Measurements from ENCODE around the gene HYAL2.

Gene HYAL2

GRCh38 chr3:50324351-50325112, 2.0 kb upstream of the HYAL2 start (continued):
- no peak for TF ChIP-seq REST (tag by site-specific recombination; IDR thresholded peaks at IDR 0.05)
- no peak for TF ChIP-seq BCL11B (tag by site-specific recombination; IDR thresholded peaks at IDR 0.05; ENCODE audit: low read depth)
- TF ChIP-seq ZNF404 (tag by site-specific recombination; IDR thresholded peaks at IDR 0.05) = no peak
- no peak for TF ChIP-seq ZNF146 (tag by site-specific recombination; IDR thresholded peaks at IDR 0.05)
- no peak for TF ChIP-seq ZNF624 (tag by site-specific recombination; IDR thresholded peaks at IDR 0.05)
- TF ChIP-seq ZNF239 (tag by site-specific recombination; IDR thresholded peaks at IDR 0.05) = no peak
- TF ChIP-seq ZNF416 (tag by site-specific recombination; IDR thresholded peaks at IDR 0.05) = no peak
- no peak for TF ChIP-seq OSR2 (tag by site-specific recombination; IDR thresholded peaks at IDR 0.05)
- TF ChIP-seq ZNF184 (tag by site-specific recombination; IDR thresholded peaks at IDR 0.05) = no peak
- no peak for TF ChIP-seq ZNF132 (tag by site-specific recombination; IDR thresholded peaks at IDR 0.05; ENCODE audit: borderline replicate concordance)
- TF ChIP-seq ZBTB44 (tag by site-specific recombination; IDR thresholded peaks at IDR 0.05) = no peak
- TF ChIP-seq ZNF133 (tag by site-specific recombination; IDR thresholded peaks at IDR 0.05) = no peak
- no peak for TF ChIP-seq ZBTB7A (tag by site-specific recombination; IDR thresholded peaks at IDR 0.05; ENCODE audit: low read depth)
- TF ChIP-seq YY2 (tag by site-specific recombination; IDR thresholded peaks at IDR 0.05) = no peak
- no peak for TF ChIP-seq ZNF549 (tag by site-specific recombination; IDR thresholded peaks at IDR 0.05)
- no peak for TF ChIP-seq ZBTB49 (tag by site-specific recombination; IDR thresholded peaks at IDR 0.05; ENCODE audit: low read depth)
- no peak for TF ChIP-seq ZNF121 (tag by site-specific recombination; IDR thresholded peaks at IDR 0.05)
- TF ChIP-seq ZNF558 (tag by site-specific recombination; IDR thresholded peaks at IDR 0.05) = no peak
- no peak for TF ChIP-seq ZSCAN18 (tag by site-specific recombination; IDR thresholded peaks at IDR 0.05)
- no peak for TF ChIP-seq ZNF140 (tag by site-specific recombination; IDR thresholded peaks at IDR 0.05)
- TF ChIP-seq ZBTB17 (tag by site-specific recombination; IDR thresholded peaks at IDR 0.05) = no peak
- no peak for TF ChIP-seq ATF2 (tag by site-specific recombination; IDR thresholded peaks at IDR 0.05; ENCODE audit: low read depth)
- no peak for TF ChIP-seq ZNF658 (tag by site-specific recombination; IDR thresholded peaks at IDR 0.05)
